Measurements from ENCODE around the gene CARD11. TPM values are rescaled to one million over a fixed set of nuclear protein-coding genes. Genes with fewer than 3 reads are reported as not detected.
"Not testable (repeated sequence)": the region's sequence is repeated elsewhere in the genome, so short reads cannot be mapped to it uniquely, and the experiment has no call there.

Gene CARD11
- total RNA-seq, 1 donor from 2014 or later: 5.7 TPM

GRCh38 chr7:3055626-3056025 is 12.0 kb upstream of the CARD11 start:
- intact Hi-C loops (cut with DNase I): no loop called here
- no peak for TF ChIP-seq CTCF (IDR thresholded peaks at IDR 0.05)
- Histone ChIP-seq H3K36me3 (no peaks in the 10 kb centered on the region), H3K27ac (no peak overlapping the region), H3K4me1 (no peaks in the 10 kb centered on the region), H3K27me3 (ENCODE audit: low read depth) (peaks cover 6% of the 10 kb centered on the region), H3K9me3 (no peaks in the 10 kb centered on the region), H3K4me3 (no peak overlapping the region)
- no peak for ATAC-seq
- no peak for DNase-seq

GRCh38 chr7:3042861-3043489 is 692 bp downstream of the CARD11 start:
- ATAC-seq (peak in 1 of 2 donors; percentile 51), DNase-seq (no peak)
- intact Hi-C loops (cut with DNase I): no loop called here
- H3K4me3 ChIP-seq: peak overlapping the region; percentile 42
- no peaks in the 10 kb centered on the region for H3K4me1 ChIP-seq
- peaks cover 22% of the 10 kb centered on the region for H3K27me3 ChIP-seq (ENCODE audit: low read depth)
- no peaks in the 10 kb centered on the region for H3K9me3 ChIP-seq
- H3K27ac ChIP-seq: peak overlapping the region; percentile 24
- no peak for TF ChIP-seq CTCF (IDR thresholded peaks at IDR 0.05)
- H3K36me3 ChIP-seq: no peaks in the 10 kb centered on the region

- Histone ChIP-seq H3K4me1 (no peaks in the 10 kb centered on the region), H3K27me3 (ENCODE audit: low read depth) (peaks cover 22% of the 10 kb centered on the region), H3K36me3 (no peaks in the 10 kb centered on the region), H3K4me3 (no peak overlapping the region), H3K27ac (no peak overlapping the region), H3K9me3 (no peaks in the 10 kb centered on the region)
- no peak for DNase-seq
- intact Hi-C loops (cut with DNase I): no loop called here
- ATAC-seq: no peak
- TF ChIP-seq CTCF (IDR thresholded peaks at IDR 0.05): no peak
Observed at GRCh38 chr7:3041986-3042675, 1.5 kb downstream of the CARD11 start.

GRCh38 chr7:3039787-3040186 is 3.9 kb downstream of the CARD11 start:
- no peak for TF ChIP-seq CTCF (IDR thresholded peaks at IDR 0.05)
- Histone ChIP-seq H3K4me1 (no peaks in the 10 kb centered on the region), H3K9me3 (no peaks in the 10 kb centered on the region), H3K4me3 (no peak overlapping the region), H3K27me3 (ENCODE audit: low read depth) (peaks cover 22% of the 10 kb centered on the region), H3K27ac (no peak overlapping the region), H3K36me3 (no peaks in the 10 kb centered on the region)
- intact Hi-C loops (cut with DNase I): no loop called here
- no peak for DNase-seq
- ATAC-seq: no peak

- DNase-seq; H3K36me3 ChIP-seq; ATAC-seq; H3K27ac ChIP-seq; H3K9me3 ChIP-seq; intact Hi-C loops (cut with DNase I); H3K4me1 ChIP-seq; H3K4me3 ChIP-seq: not testable (repeated sequence)
- H3K27me3 ChIP-seq (ENCODE audit: low read depth): peaks cover 12% of the 10 kb centered on the region
Observed at GRCh38 chr7:3038011-3038410, 5.7 kb downstream of the CARD11 start.

- no peak overlapping the region for H3K4me3 ChIP-seq
- H3K27ac ChIP-seq: no peak overlapping the region
- no peak for TF ChIP-seq CTCF (IDR thresholded peaks at IDR 0.05)
- H3K36me3 ChIP-seq: no peaks in the 10 kb centered on the region
- H3K9me3 ChIP-seq: no peaks in the 10 kb centered on the region
- ATAC-seq: no peak
- DNase-seq: no peak
- H3K27me3 ChIP-seq (ENCODE audit: low read depth): peaks cover 5% of the 10 kb centered on the region
- no peaks in the 10 kb centered on the region for H3K4me1 ChIP-seq
- intact Hi-C loops (cut with DNase I): no loop called here
Observed at GRCh38 chr7:3037259-3037658, 6.4 kb downstream of the CARD11 start.
